GM12874 (cell line): ENCODE data around the gene SEMA3B.

Experiments used
- CTCF ChIP-seq: IDR thresholded peaks from 2 replicates; pipeline ENCODE4 v1.5.1; 2011; ENCODE audit warnings: low read depth, mild to moderate bottlenecking, control low read depth, low read length, moderate library complexity; ENCODE audit not compliant: insufficient read depth

SEMA3B gene

GRCh38 chr3:50314816-50315215, 45.9 kb downstream of the SEMA3B start:
- TF ChIP-seq CTCF = no peak

GRCh38 chr3:50316657-50317242, 47.8 kb downstream of the SEMA3B start:
- no peak for TF ChIP-seq CTCF

- no peak for TF ChIP-seq CTCF
Measured at GRCh38 chr3:50317300-50317699, 48.4 kb downstream of the SEMA3B start.

GRCh38 chr3:50318163-50318562, 49.2 kb downstream of the SEMA3B start:
- no peak for TF ChIP-seq CTCF

GRCh38 chr3:50318615-50319014, 49.7 kb downstream of the SEMA3B start:
- TF ChIP-seq CTCF = no peak

- no peak for TF ChIP-seq CTCF
Measured at GRCh38 chr3:50319181-50319893, 50.4 kb downstream of the SEMA3B start.

GRCh38 chr3:50319894-50320625, 51.1 kb downstream of the SEMA3B start:
- TF ChIP-seq CTCF = no peak
